HEK293 (cell line): ENCODE data around the gene DNAJC5.
A peak's percentile ranks its signal among the peaks of the same experiment; 100 is the strongest.

Experiments
- CTCF ChIA-PET: fragments of 350-600 bp; formaldehyde crosslinking; extraction: SDS; loops from one replicate; lab custom pipeline; 2021; ENCODE audit warnings: antibody characterized with exemption; lab: Yijun Ruan, JAX
- POLR2A ChIA-PET: fragments of 300-600 bp; formaldehyde crosslinking; extraction: SDS; loops from one replicate; lab custom pipeline; 2020; ENCODE audit warnings: antibody characterized with exemption, inconsistent platforms; lab: Yijun Ruan, JAX
- H3K27ac ChIP-seq: fragments of 200-500 bp; sonication (Bioruptor generic); 2 replicates; pipeline ENCODE4 v1.5.1; 2014; ENCODE audit warnings: low read depth, low read length, control low read depth, inconsistent platforms; ENCODE audit errors: extremely low read depth
- H3K36me3 ChIP-seq, 2 experiments: fragments of 200-500 bp in 1 of 2; sonication (Bioruptor generic) in 1 of 2; 1 replicate in 1 of 2; 2 replicates in 1 of 2; pipeline ENCODE4 v1.5.1; 2014 to 2017; ENCODE audit warnings: inconsistent platforms in 2 of 2, low read length in 2 of 2; ENCODE audit not compliant: control insufficient read depth in 2 of 2, insufficient read depth in 1 of 2
- H3K4me1 ChIP-seq: fragments of 200-500 bp; sonication (Bioruptor generic); 2 replicates; pipeline ENCODE4 v1.5.1; 2014; ENCODE audit warnings: mild to moderate bottlenecking, low read length, inconsistent platforms; ENCODE audit not compliant: control insufficient read depth, insufficient read depth
- H3K4me3 ChIP-seq: 2 replicates; pipeline ENCODE4 v1.5.1; 2011; ENCODE audit warnings: low read depth, mild to moderate bottlenecking, control low read depth, low read length, moderate library complexity
- H3K9me3 ChIP-seq: fragments of 200-500 bp; sonication (Bioruptor generic); 2 replicates; pipeline ENCODE4 v1.5.1; 2014; ENCODE audit warnings: low read depth, low read length, inconsistent platforms; ENCODE audit not compliant: control insufficient read depth, insufficient read depth
- BCL11B ChIP-seq: fragments of 450-650 bp; formaldehyde crosslinking; IDR thresholded peaks from 2 replicates; pipeline ENCODE4 v1.5.1; 2016; ENCODE audit warnings: low read depth, missing biosample characterization, missing genetic modification characterization
- KLF8 ChIP-seq: fragments of 450-650 bp; formaldehyde crosslinking; IDR thresholded peaks from 2 replicates; pipeline ENCODE4 v1.5.1; 2016; ENCODE audit warnings: missing biosample characterization, missing genetic modification characterization
- REPIN1 ChIP-seq: fragments of 450-650 bp; formaldehyde crosslinking; IDR thresholded peaks from 2 replicates; pipeline ENCODE4 v1.5.1; 2017; ENCODE audit warnings: missing biosample characterization, missing genetic modification characterization, low read depth
- SCRT2 ChIP-seq: fragments of 450-650 bp; formaldehyde crosslinking; IDR thresholded peaks from 2 replicates; pipeline ENCODE4 v1.5.1; 2016; ENCODE audit warnings: missing biosample characterization, missing genetic modification characterization
- YY1 ChIP-seq: fragments of 450-650 bp; formaldehyde crosslinking; IDR thresholded peaks from 2 replicates; pipeline ENCODE4 v1.5.1; 2018; ENCODE audit warnings: missing biosample characterization, missing genetic modification characterization
- ZFP37 ChIP-seq: fragments of 450-650 bp; formaldehyde crosslinking; IDR thresholded peaks from 2 replicates; pipeline ENCODE4 v1.5.1; 2016; ENCODE audit warnings: missing biosample characterization, missing genetic modification characterization
- ZNF548 ChIP-seq: fragments of 450-650 bp; formaldehyde crosslinking; IDR thresholded peaks from 2 replicates; pipeline ENCODE4 v1.5.1; 2016; ENCODE audit warnings: missing biosample characterization, missing genetic modification characterization
- ZNF549 ChIP-seq: fragments of 450-650 bp; IDR thresholded peaks from 2 replicates; pipeline ENCODE4 v1.5.1; 2018; ENCODE audit warnings: missing biosample characterization, missing genetic modification characterization, mild to moderate bottlenecking, inconsistent platforms, moderate library complexity
- ZNF610 ChIP-seq: fragments of 450-650 bp; formaldehyde crosslinking; IDR thresholded peaks from 2 replicates; pipeline ENCODE4 v1.5.1; 2016; ENCODE audit warnings: missing biosample characterization, missing genetic modification characterization, borderline replicate concordance
- ZNF670 ChIP-seq: fragments of 450-650 bp; formaldehyde crosslinking; IDR thresholded peaks from 2 replicates; pipeline ENCODE4 v1.5.1; 2016; ENCODE audit warnings: missing biosample characterization, missing genetic modification characterization, low read depth
- ZNF701 ChIP-seq: fragments of 450-650 bp; formaldehyde crosslinking; IDR thresholded peaks from 2 replicates; pipeline ENCODE4 v1.5.1; 2016; ENCODE audit warnings: missing biosample characterization, missing genetic modification characterization
- ZNF785 ChIP-seq: fragments of 450-650 bp; formaldehyde crosslinking; IDR thresholded peaks from 2 replicates; pipeline ENCODE4 v1.5.1; 2016; ENCODE audit warnings: missing biosample characterization, missing genetic modification characterization
- ZSCAN23 ChIP-seq: fragments of 450-650 bp; formaldehyde crosslinking; IDR thresholded peaks from 2 replicates; pipeline ENCODE4 v1.5.1; 2016; ENCODE audit warnings: missing biosample characterization, missing genetic modification characterization
- ZSCAN4 ChIP-seq: fragments of 450-650 bp; formaldehyde crosslinking; IDR thresholded peaks from 2 replicates; pipeline ENCODE4 v1.5.1; 2017; ENCODE audit warnings: missing biosample characterization, missing genetic modification characterization
- TF ChIP-seq, protein P1 (sequence below): fragments of 450-650 bp; formaldehyde crosslinking; IDR thresholded peaks from 2 replicates; pipeline ENCODE4 v1.5.1; 2016; ENCODE audit warnings: missing biosample characterization, missing genetic modification characterization, low read depth
- TF ChIP-seq, protein P2 (sequence below): fragments of 450-650 bp; formaldehyde crosslinking; IDR thresholded peaks from 2 replicates; pipeline ENCODE4 v1.5.1; 2016; ENCODE audit warnings: missing biosample characterization, missing genetic modification characterization

Gene DNAJC5

DNA sequence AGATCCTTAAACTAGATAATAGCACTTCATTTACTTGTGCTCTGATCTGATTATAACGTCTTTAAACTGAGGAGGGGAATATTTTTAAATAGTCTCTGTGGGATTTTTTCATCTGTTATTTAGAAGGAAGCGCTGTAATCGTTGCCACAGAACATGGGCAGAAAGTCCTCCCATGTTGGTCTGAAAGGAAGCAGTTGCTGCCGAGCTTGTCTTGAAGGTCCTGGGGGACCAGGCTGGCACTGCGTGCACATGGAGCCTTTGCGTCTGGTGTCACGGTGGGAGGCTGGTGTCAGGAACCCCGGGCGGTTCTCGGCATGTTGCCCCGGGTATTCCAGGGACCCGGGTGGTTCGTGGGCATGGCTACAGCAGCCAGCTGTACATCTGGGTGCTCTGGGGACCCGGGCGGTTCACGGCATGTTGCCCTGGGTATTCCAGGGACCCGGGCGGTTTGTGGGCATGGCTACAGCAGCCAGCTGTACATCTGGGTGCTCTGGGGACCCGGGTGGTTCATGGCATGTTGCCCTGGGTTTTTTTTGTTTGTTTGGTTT, 18.4 kb upstream of the DNAJC5 start:
- ChIA-PET POLR2A (interaction anchor here (0.6 to 2.7 kb wide), 2 partner anchors 11 to 152 kb away, joined by 3 to 18 read pairs; partner anchors contain the start of gene TPD52L2), CTCF (interaction anchor here (0.6 to 0.7 kb wide), 2 partner anchors 114 to 327 kb away, joined by 3 to 5 read pairs; no protein-coding TSS in a partner anchor)
- Histone ChIP-seq H3K9me3 (no peaks in the 10 kb centered on the region), H3K27ac (no peak overlapping the region), H3K4me3 (no peak overlapping the region), H3K36me3 (peaks cover 11 to 72% of the 10 kb centered on the region in 2 experiments; a peak in 2 of 3 replicates), H3K4me1 (no peaks in the 10 kb centered on the region)
- TF ChIP-seq ZSCAN23 (tag by site-specific recombination): no peak
- no peak for TF ChIP-seq ZFP37 (tag by site-specific recombination)
- TF ChIP-seq, protein P1, sequence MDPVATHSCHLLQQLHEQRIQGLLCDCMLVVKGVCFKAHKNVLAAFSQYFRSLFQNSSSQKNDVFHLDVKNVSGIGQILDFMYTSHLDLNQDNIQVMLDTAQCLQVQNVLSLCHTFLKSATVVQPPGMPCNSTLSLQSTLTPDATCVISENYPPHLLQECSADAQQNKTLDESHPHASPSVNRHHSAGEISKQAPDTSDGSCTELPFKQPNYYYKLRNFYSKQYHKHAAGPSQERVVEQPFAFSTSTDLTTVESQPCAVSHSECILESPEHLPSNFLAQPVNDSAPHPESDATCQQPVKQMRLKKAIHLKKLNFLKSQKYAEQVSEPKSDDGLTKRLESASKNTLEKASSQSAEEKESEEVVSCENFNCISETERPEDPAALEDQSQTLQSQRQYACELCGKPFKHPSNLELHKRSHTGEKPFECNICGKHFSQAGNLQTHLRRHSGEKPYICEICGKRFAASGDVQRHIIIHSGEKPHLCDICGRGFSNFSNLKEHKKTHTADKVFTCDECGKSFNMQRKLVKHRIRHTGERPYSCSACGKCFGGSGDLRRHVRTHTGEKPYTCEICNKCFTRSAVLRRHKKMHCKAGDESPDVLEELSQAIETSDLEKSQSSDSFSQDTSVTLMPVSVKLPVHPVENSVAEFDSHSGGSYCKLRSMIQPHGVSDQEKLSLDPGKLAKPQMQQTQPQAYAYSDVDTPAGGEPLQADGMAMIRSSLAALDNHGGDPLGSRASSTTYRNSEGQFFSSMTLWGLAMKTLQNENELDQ (tag by site-specific recombination): no peak
- no peak for TF ChIP-seq ZNF610
- TF ChIP-seq ZSCAN4 (tag by site-specific recombination): no peak
- TF ChIP-seq KLF8 (tag by site-specific recombination): no peak
- no peak for TF ChIP-seq BCL11B (tag by site-specific recombination)
- TF ChIP-seq YY1 (tag by site-specific recombination): no peak
- no peak for TF ChIP-seq ZNF549 (tag by site-specific recombination)
- TF ChIP-seq ZNF785 (tag by site-specific recombination): no peak
- TF ChIP-seq ZNF548: no peak

DNA sequence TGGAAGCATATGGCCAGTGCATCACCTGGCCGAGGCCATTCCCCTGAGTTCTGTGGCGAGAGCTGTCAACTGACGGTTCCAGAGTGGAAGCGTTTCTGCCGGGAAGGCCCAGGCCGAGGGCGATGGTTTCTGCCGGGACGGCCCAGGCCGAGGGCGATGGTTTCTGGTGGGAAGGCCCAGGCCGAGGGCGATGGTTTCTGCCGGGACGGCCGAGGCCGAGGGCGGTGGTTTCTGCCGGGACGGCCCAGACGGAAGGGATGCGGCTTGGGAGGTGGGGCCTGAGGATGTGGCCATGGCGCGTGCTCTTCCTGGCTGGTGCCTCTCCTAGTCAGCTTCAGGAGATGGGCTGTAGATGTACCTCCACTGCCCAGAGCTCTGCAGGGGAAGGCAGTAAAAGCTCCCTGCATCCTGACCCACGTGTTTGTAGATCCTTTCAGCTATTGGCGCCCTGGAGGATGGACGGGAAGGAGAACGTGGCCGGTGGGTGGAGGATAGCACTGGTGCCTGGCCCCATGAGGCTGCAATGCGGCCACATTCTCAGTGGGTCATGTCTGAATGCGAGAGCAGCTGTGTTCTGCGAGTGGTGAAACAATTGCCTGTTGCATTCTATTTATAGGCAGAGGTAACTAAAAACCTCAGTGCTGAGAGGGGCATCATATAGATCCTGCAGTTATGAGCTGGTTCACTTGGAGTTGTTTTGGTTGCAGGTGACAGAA, 17.0 kb upstream of the DNAJC5 start:
- TF ChIP-seq REPIN1 (tag by site-specific recombination): no peak
- no peak for TF ChIP-seq ZNF701 (tag by site-specific recombination)
- no peak for TF ChIP-seq ZNF670 (tag by site-specific recombination)
- peak; percentile 82 for TF ChIP-seq SCRT2 (tag by site-specific recombination)
- TF ChIP-seq, protein P2, sequence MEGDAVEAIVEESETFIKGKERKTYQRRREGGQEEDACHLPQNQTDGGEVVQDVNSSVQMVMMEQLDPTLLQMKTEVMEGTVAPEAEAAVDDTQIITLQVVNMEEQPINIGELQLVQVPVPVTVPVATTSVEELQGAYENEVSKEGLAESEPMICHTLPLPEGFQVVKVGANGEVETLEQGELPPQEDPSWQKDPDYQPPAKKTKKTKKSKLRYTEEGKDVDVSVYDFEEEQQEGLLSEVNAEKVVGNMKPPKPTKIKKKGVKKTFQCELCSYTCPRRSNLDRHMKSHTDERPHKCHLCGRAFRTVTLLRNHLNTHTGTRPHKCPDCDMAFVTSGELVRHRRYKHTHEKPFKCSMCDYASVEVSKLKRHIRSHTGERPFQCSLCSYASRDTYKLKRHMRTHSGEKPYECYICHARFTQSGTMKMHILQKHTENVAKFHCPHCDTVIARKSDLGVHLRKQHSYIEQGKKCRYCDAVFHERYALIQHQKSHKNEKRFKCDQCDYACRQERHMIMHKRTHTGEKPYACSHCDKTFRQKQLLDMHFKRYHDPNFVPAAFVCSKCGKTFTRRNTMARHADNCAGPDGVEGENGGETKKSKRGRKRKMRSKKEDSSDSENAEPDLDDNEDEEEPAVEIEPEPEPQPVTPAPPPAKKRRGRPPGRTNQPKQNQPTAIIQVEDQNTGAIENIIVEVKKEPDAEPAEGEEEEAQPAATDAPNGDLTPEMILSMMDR (tag by site-specific recombination): no peak
- no peaks in the 10 kb centered on the region for H3K9me3 ChIP-seq
- ChIA-PET POLR2A (interaction anchor here (0.6 to 1.3 kb wide), 2 partner anchors 13 to 132 kb away, joined by 3 read pairs; partner anchors contain the start of gene TPD52L2), CTCF (no interaction called here)
- H3K36me3 ChIP-seq: peaks cover 9 to 75% of the 10 kb centered on the region in 2 experiments; a peak in 2 of 3 replicates
- H3K4me1 ChIP-seq: no peaks in the 10 kb centered on the region
- no peak overlapping the region for H3K27ac ChIP-seq
- no peak overlapping the region for H3K4me3 ChIP-seq
